HG02943 (cell line): ENCODE data around the gene RC3H2.
"Not testable (repeated sequence)": the region's sequence is repeated elsewhere in the genome, so short reads cannot be mapped to it uniquely, and the experiment has no call there.

Source experiments
- ATAC-seq: cut with Tn5 transposase; IDR thresholded peaks from one replicate; pipeline ENCODE4 v1.9.1; 2021; ENCODE audit warnings: mild to moderate bottlenecking, low read depth, moderate library complexity; ENCODE audit not compliant: unreplicated experiment

Gene RC3H2

GRCh38 chr9:122809261-122809660 lies 95.9 kb downstream of the RC3H2 start:
- ATAC-seq, result not testable (repeated sequence)

GRCh38 chr9:122808141-122808540 lies 97.0 kb downstream of the RC3H2 start:
- no peak for ATAC-seq

- no peak for ATAC-seq
Measured at GRCh38 chr9:122807271-122807900, 97.8 kb downstream of the RC3H2 start.

GRCh38 chr9:122806661-122807060 lies 98.5 kb downstream of the RC3H2 start:
- ATAC-seq, result no peak

- no peak for ATAC-seq
Measured at GRCh38 chr9:122800066-122801060, 104.8 kb downstream of the RC3H2 start, which contains the start of gene OR1K1. TSS of gene OR1K1 (plus strand) at chr9:122800123. CDS start at chr9:122800123, 0 bp downstream.

- no peak for ATAC-seq
Measured at GRCh38 chr9:122797316-122798063, 107.7 kb downstream of the RC3H2 start.
